Suprapubic skin (tissue), 4 donors: ENCODE measurements around the gene BOLA1.

Experiments used
- EP300 ChIP-seq: sonication (generic); formaldehyde crosslinking; IDR thresholded peaks from one replicate; pipeline ENCODE4 v1.6.1; 2017; ENCODE audit warnings: antibody characterized with exemption
- POLR2A ChIP-seq, 2 donors: fragments of 450-650 bp; IDR thresholded peaks; one replicate each; pipeline ENCODE4 v1.6.1; 2017; ENCODE audit warnings: antibody characterized with exemption in 2 of 2, mild to moderate bottlenecking in 2 of 2, moderate library complexity in 2 of 2
- POLR2AphosphoS5 ChIP-seq, 3 donors: sonication (generic); formaldehyde crosslinking; IDR thresholded peaks; one replicate each; pipeline ENCODE4 v1.6.1; 2017; ENCODE audit warnings: antibody characterized with exemption in 3 of 3
- TF ChIP-seq, protein P1 (sequence below), 2 donors: fragments of 200-600 bp in 1 of 2; fragments of 450-650 bp in 1 of 2; sonication (generic) in 1 of 2; IDR thresholded peaks; one replicate each; pipeline ENCODE4 v1.5.1; 2016 to 2019; ENCODE audit warnings: antibody characterized with exemption in 2 of 2, mild to moderate bottlenecking in 1 of 2, moderate library complexity in 1 of 2

DNA sequence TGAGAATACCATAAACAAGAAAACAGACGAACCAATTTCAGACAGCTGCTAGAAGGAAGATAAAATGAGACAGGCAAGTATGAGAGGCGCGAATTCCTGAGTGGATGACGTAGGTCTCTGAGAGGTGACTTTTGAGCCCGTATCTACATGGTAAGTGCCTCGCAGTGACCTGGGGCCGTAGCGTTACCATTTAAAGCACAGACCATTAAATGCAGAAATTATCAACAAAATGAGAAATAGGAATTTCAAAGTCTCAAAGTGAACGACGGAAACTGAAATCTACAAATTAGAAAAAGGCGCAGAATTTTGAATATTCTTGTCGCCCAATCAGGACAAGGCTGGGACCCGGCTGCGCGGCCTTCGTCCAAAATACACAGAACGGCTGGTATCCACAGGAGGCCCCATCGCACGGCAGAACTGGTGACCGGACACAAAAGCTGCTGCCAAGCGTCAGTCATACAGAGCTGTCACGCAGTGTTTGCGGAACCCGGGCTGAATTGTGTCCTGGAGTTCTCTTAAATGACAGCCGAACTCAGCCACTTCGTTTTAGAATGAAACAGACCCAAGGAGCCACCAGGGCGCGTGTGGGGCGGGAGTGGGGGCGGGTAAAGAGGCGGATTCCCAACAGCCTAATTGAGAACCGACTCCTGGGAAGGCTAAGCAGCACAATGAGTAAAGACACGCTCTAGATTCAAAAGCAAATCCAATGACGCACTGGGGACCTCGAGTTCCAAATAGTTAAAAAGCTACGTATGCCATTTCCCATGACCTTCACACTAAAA is 13.8 kb upstream of the BOLA1 start:
- TF ChIP-seq, protein P1, sequence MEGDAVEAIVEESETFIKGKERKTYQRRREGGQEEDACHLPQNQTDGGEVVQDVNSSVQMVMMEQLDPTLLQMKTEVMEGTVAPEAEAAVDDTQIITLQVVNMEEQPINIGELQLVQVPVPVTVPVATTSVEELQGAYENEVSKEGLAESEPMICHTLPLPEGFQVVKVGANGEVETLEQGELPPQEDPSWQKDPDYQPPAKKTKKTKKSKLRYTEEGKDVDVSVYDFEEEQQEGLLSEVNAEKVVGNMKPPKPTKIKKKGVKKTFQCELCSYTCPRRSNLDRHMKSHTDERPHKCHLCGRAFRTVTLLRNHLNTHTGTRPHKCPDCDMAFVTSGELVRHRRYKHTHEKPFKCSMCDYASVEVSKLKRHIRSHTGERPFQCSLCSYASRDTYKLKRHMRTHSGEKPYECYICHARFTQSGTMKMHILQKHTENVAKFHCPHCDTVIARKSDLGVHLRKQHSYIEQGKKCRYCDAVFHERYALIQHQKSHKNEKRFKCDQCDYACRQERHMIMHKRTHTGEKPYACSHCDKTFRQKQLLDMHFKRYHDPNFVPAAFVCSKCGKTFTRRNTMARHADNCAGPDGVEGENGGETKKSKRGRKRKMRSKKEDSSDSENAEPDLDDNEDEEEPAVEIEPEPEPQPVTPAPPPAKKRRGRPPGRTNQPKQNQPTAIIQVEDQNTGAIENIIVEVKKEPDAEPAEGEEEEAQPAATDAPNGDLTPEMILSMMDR (IDR thresholded peaks at IDR 0.05), result peak in 1 of 2 donors; percentile 22
- TF ChIP-seq POLR2A (IDR thresholded peaks at IDR 0.05) (peak; percentile 16 to 44), EP300 (no peak), POLR2AphosphoS5 (IDR thresholded peaks at IDR 0.05) (peak in 1 of 3 donors; percentile 67)
